Measurements from ENCODE around the gene PAPSS1. TPM values are rescaled to one million over a fixed set of nuclear protein-coding genes. Genes with fewer than 3 reads are reported as not detected.
"Not testable (repeated sequence)": the region's sequence is repeated elsewhere in the genome, so short reads cannot be mapped to it uniquely, and the experiment has no call there.

The PAPSS1 gene
- polyA plus RNA-seq, 1 donor (not counting 4 experiments of a cell fraction or from before 2014, with no cell fraction given): 95.2 TPM

DNA sequence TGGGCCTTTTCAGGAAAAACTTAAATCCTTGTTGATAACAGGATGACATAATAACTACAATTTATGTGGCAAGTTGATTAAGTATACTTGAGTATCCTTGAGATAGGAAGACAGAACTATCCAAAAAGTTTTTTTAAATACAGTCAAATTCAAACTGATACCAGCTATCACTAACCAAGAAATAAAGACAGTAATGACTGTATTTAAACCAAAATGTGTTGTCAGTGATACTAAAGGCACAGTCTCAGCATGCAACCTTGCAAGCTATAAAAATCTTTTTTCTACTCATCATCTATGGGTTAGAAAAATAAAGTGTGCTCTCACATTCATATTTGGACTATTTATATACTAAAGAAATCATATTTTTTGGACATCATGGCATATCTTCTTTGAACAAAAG lies 64.7 kb downstream of the PAPSS1 start:
- no peak for TF ChIP-seq EZH2 (IDR thresholded peaks at IDR 0.05; ENCODE audit: low read length)
- TF ChIP-seq, protein P1, sequence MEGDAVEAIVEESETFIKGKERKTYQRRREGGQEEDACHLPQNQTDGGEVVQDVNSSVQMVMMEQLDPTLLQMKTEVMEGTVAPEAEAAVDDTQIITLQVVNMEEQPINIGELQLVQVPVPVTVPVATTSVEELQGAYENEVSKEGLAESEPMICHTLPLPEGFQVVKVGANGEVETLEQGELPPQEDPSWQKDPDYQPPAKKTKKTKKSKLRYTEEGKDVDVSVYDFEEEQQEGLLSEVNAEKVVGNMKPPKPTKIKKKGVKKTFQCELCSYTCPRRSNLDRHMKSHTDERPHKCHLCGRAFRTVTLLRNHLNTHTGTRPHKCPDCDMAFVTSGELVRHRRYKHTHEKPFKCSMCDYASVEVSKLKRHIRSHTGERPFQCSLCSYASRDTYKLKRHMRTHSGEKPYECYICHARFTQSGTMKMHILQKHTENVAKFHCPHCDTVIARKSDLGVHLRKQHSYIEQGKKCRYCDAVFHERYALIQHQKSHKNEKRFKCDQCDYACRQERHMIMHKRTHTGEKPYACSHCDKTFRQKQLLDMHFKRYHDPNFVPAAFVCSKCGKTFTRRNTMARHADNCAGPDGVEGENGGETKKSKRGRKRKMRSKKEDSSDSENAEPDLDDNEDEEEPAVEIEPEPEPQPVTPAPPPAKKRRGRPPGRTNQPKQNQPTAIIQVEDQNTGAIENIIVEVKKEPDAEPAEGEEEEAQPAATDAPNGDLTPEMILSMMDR (optimal IDR thresholded peaks at IDR 0.05 in 1 of 3, IDR thresholded peaks at IDR 0.05 in 1 of 3, conservative IDR thresholded peaks at IDR 0.05 in 1 of 3; ENCODE audit: extremely low read depth in 1 of 3, insufficient read depth in 2 of 3, low read length in 3 of 3): no peak
- Histone ChIP-seq H2AFZ (ENCODE audit: control insufficient read depth, low read length) (no peak overlapping the region), H3K4me2 (ENCODE audit: control insufficient read depth, extremely low read depth, insufficient read depth, low read depth, low read length) (no peak overlapping the region), H3K79me2 (ENCODE audit: control insufficient read depth, insufficient read depth, low read length) (no peaks in the 10 kb centered on the region), H3K9ac (ENCODE audit: control insufficient read depth, extremely low read depth, insufficient read depth, low read length) (no peak overlapping the region), H4K20me1 (ENCODE audit: control insufficient read depth, extremely low read depth, insufficient read depth, low read length) (no peaks in the 10 kb centered on the region), H3K27ac (ENCODE audit: control insufficient read depth, insufficient read depth, low read length) (no peak overlapping the region), H3K4me1 (ENCODE audit: control insufficient read depth, extremely low read depth, insufficient read depth, low read length) (no peaks in the 10 kb centered on the region), H3K9me3 (ENCODE audit: control insufficient read depth, low read depth, low read length) (no peaks in the 10 kb centered on the region), H3K27me3 (ENCODE audit: control insufficient read depth, extremely low read depth, insufficient read depth, low read length) (no peaks in the 10 kb centered on the region), H3K36me3 (ENCODE audit: control insufficient read depth in 2 of 2, extremely low read depth in 1 of 2, insufficient read depth in 2 of 2, low read length in 2 of 2) (peaks cover 0 to 2% of the 10 kb centered on the region in 2 experiments), H3K4me3 (ENCODE audit: control insufficient read depth in 2 of 3, extremely low read depth in 1 of 3, insufficient read depth in 2 of 3, low read depth in 1 of 3, low read length in 3 of 3) (no peak overlapping the region), H3K9me1 (ENCODE audit: control insufficient read depth, extremely low read depth, insufficient read depth, low read length) (no peaks in the 10 kb centered on the region)
- DNase-seq (ENCODE audit: low read depth, low spot score): no peak
- no peak for FAIRE-seq
- dilution Hi-C loops (cut with MboI; ENCODE audit: extremely low pct_ligation_motif_present, low sequenced_read_pairs): no loop called here

GRCh38 chr4:107654694-107655093 lies 65.3 kb downstream of the PAPSS1 start:
- DNase-seq (ENCODE audit: low read depth, low spot score) (no peak), FAIRE-seq (no peak)
- H4K20me1 ChIP-seq (ENCODE audit: control insufficient read depth, extremely low read depth, insufficient read depth, low read length): no peaks in the 10 kb centered on the region
- no peak overlapping the region for H3K27ac ChIP-seq (ENCODE audit: control insufficient read depth, insufficient read depth, low read length)
- H3K9me1 ChIP-seq (ENCODE audit: control insufficient read depth, extremely low read depth, insufficient read depth, low read length): no peaks in the 10 kb centered on the region
- no peaks in the 10 kb centered on the region for H3K4me1 ChIP-seq (ENCODE audit: control insufficient read depth, extremely low read depth, insufficient read depth, low read length)
- H3K4me3 ChIP-seq (ENCODE audit: control insufficient read depth in 2 of 3, extremely low read depth in 1 of 3, insufficient read depth in 2 of 3, low read depth in 1 of 3, low read length in 3 of 3): no peak overlapping the region
- TF ChIP-seq, protein P1 (optimal IDR thresholded peaks at IDR 0.05 in 1 of 3, IDR thresholded peaks at IDR 0.05 in 1 of 3, conservative IDR thresholded peaks at IDR 0.05 in 1 of 3; ENCODE audit: extremely low read depth in 1 of 3, insufficient read depth in 2 of 3, low read length in 3 of 3): no peak
- TF ChIP-seq EZH2 (IDR thresholded peaks at IDR 0.05; ENCODE audit: low read length): no peak
- H3K9me3 ChIP-seq (ENCODE audit: control insufficient read depth, low read depth, low read length): no peaks in the 10 kb centered on the region
- H3K9ac ChIP-seq (ENCODE audit: control insufficient read depth, extremely low read depth, insufficient read depth, low read length): no peak overlapping the region
- no peaks in the 10 kb centered on the region for H3K27me3 ChIP-seq (ENCODE audit: control insufficient read depth, extremely low read depth, insufficient read depth, low read length)
- H3K36me3 ChIP-seq (ENCODE audit: control insufficient read depth in 2 of 2, extremely low read depth in 1 of 2, insufficient read depth in 2 of 2, low read length in 2 of 2): peaks cover 0 to 2% of the 10 kb centered on the region in 2 experiments
- H3K4me2 ChIP-seq (ENCODE audit: control insufficient read depth, extremely low read depth, insufficient read depth, low read depth, low read length): no peak overlapping the region
- dilution Hi-C loops (cut with MboI; ENCODE audit: extremely low pct_ligation_motif_present, low sequenced_read_pairs): no loop called here
- no peaks in the 10 kb centered on the region for H3K79me2 ChIP-seq (ENCODE audit: control insufficient read depth, insufficient read depth, low read length)
- H2AFZ ChIP-seq (ENCODE audit: control insufficient read depth, low read length): no peak overlapping the region

- H3K4me2 ChIP-seq (ENCODE audit: control insufficient read depth, extremely low read depth, insufficient read depth, low read depth, low read length); H3K27ac ChIP-seq (ENCODE audit: control insufficient read depth, insufficient read depth, low read length); H3K79me2 ChIP-seq (ENCODE audit: control insufficient read depth, insufficient read depth, low read length); DNase-seq (ENCODE audit: low read depth, low spot score); H3K9me3 ChIP-seq (ENCODE audit: control insufficient read depth, low read depth, low read length); H3K4me3 ChIP-seq (ENCODE audit: control insufficient read depth in 2 of 3, extremely low read depth in 1 of 3, insufficient read depth in 2 of 3, low read depth in 1 of 3, low read length in 3 of 3); H3K9me1 ChIP-seq (ENCODE audit: control insufficient read depth, extremely low read depth, insufficient read depth, low read length); H3K4me1 ChIP-seq (ENCODE audit: control insufficient read depth, extremely low read depth, insufficient read depth, low read length); H3K36me3 ChIP-seq (ENCODE audit: control insufficient read depth in 2 of 2, extremely low read depth in 1 of 2, insufficient read depth in 2 of 2, low read length in 2 of 2); H3K9ac ChIP-seq (ENCODE audit: control insufficient read depth, extremely low read depth, insufficient read depth, low read length); FAIRE-seq; H4K20me1 ChIP-seq (ENCODE audit: control insufficient read depth, extremely low read depth, insufficient read depth, low read length); dilution Hi-C loops (cut with MboI; ENCODE audit: extremely low pct_ligation_motif_present, low sequenced_read_pairs); H3K27me3 ChIP-seq (ENCODE audit: control insufficient read depth, extremely low read depth, insufficient read depth, low read length); H2AFZ ChIP-seq (ENCODE audit: control insufficient read depth, low read length): not testable (repeated sequence)
Measured at GRCh38 chr4:107651408-107651807, 68.6 kb downstream of the PAPSS1 start.

All from keratinocyte (primary cell).